ENCODE results near the gene ZBTB7C. TPM values are rescaled to one million over a fixed set of nuclear protein-coding genes. Genes with fewer than 3 reads are reported as not detected.

Gene ZBTB7C
- total RNA-seq, 1 experiment from 2014 or later: 0.35 TPM

GRCh38 chr18:48018851-48019250 is 390.3 kb downstream of the ZBTB7C start:
- no peak for DNase-seq (ENCODE audit: extremely low read depth, low read depth)

GRCh38 chr18:48017635-48018034 is 391.5 kb downstream of the ZBTB7C start:
- DNase-seq (ENCODE audit: extremely low read depth, low read depth): no peak

DNA sequence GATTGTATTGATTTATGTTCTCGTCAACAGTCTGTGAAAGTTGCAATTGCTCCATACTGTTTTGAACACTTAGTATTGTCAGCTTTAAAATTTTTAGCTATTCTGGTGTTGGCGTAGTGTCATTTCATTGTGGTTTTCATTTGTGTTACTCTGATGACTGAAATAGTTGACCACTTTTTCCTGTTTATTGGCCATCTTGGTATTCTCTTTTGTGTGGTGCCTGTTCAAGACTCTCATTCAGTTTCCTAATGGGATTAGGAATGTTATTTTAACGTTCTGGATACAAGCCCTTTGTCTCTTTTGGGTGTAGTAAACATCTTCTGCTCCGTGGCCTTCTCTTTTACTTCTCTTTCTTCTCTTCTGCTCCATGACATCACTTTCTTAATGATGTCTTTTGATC is 396.0 kb downstream of the ZBTB7C start:
- no peak for DNase-seq (ENCODE audit: extremely low read depth, low read depth)

DNA sequence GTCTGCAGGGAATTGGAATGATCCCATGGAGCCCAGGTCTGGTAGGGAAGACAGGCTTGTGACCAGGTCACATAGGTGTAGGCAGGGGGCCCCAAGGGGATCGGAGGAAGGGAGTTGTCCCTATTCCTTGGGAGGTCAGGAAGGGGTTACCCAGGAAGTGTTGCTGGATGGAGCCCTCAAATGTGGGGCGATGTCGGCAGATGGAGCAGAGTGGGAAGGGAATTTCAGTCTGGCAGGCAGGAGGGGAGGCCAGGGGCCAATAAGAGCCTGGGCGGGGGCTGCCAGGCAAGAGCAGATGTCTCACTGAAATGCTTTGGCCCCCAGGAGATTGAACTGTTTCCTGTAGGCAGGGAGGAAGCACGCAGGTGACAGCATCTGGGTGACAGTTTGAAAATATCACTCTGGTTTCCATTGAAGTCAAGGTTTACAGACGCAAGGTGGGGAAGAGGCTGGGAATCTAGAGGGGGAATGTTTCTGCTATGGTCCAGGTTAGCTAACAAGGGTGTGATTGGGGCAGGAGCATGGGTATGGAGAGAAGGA is 397.2 kb downstream of the ZBTB7C start:
- no peak for DNase-seq (ENCODE audit: extremely low read depth, low read depth)

GRCh38 chr18:48010264-48010663 is 398.9 kb downstream of the ZBTB7C start:
- no peak for DNase-seq (ENCODE audit: extremely low read depth, low read depth)

DNA sequence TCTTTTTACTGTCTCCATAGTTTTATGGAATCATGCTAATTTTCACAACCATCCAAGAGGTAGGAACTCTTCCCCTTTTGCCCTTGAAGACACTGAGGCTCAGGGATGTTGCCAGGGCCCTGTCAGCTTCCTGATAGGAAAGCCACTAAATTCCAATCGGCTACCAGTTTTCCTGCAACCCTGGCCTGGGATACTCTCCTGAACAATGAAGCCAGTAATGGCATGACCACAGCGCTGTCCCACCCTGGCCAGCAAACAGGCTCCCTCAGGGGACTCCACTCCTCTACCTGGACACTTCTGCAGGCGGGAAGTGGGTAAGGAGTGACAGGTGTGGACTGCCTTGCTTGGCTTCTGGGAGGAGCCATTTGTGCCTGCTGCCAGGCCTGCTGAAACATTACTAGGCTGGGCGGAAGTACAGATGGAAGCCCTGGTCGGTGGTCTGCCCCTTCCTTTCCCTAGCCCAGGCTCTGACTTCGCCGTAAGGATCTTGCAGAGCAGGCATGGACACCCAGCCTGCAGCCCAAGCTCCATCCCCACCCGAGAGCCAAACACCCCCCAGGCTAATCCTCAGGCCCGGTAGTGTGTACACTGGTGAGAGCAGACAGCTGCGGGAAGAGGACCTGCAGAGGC is 400.0 kb downstream of the ZBTB7C start:
- no peak for DNase-seq (ENCODE audit: extremely low read depth, low read depth)

- DNase-seq (ENCODE audit: extremely low read depth, low read depth): peak; percentile 69
These were observed 401.1 kb downstream of the ZBTB7C start for GRCh38 chr18:48007955-48008701.

DNA sequence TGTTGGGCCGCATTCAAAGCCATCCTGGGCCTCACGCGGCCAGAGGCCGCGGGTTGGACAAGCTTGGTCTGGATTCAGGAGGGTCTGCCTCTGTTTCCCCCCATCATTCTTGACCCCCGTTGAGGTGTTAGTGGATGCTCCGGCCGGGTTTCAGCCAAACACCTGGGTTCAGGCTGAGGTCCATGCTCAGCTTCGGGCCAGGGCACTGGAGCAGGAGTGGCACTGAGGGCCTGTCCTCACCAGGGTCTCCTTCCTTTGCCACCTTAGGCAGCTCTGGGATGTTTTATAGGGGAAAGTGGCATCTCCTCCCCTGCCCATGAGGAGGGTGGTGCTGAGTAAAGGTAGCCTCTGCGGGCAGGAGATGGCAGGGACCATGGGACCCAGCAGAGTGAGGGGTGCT is 401.8 kb downstream of the ZBTB7C start:
- DNase-seq (ENCODE audit: extremely low read depth, low read depth): no peak

- no peak for DNase-seq (ENCODE audit: extremely low read depth, low read depth)
These were observed 402.6 kb downstream of the ZBTB7C start for GRCh38 chr18:48006415-48007175.

GRCh38 chr18:48004577-48004976 is 404.6 kb downstream of the ZBTB7C start:
- DNase-seq (ENCODE audit: extremely low read depth, low read depth): peak; percentile 71

DNA sequence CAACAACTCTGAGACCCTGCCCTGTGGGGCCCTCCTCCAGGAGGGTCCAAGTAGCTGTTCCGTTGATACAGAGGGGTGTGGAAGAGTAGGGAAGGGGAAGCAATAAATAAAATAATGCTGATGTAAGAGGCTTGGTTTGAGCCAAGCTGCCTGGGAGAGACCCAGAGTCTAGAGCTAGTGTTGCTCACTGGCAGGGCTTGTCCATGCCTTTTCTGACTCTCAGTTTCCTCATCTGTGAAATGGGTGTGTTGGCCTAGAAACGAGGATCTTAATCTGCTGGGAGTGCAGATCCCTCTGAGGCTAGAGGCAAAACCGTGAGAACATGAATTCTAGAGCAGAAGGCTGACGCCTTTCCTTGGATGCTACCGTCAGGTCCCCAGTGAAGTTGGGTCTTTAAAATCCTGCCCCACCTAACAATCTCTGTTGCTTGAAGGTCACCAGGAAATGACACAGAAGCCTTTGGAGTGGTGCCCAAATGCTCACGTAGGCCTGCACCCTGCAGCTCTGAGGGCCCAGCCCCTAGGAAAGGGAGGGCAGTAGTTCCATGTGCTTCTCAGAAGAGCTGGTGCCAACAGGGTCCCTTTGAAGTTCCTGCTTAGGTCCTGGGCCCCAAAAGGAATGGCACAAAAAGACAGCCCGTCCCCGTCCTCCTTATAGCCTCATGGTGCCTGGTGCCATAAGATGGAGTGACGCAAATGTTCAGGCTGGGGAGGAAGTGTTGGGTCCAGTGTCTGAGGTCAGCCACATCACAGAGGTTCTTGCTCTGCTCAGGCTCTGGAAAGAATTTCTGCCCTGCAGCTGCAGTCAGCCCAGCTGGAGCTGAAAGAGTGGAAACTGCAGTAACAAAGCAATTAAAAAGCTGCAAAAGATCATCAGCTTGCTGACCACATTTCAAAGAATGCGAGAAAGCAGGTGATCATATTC is 405.5 kb downstream of the ZBTB7C start:
- DNase-seq (ENCODE audit: extremely low read depth, low read depth): peak; percentile 98

DNA sequence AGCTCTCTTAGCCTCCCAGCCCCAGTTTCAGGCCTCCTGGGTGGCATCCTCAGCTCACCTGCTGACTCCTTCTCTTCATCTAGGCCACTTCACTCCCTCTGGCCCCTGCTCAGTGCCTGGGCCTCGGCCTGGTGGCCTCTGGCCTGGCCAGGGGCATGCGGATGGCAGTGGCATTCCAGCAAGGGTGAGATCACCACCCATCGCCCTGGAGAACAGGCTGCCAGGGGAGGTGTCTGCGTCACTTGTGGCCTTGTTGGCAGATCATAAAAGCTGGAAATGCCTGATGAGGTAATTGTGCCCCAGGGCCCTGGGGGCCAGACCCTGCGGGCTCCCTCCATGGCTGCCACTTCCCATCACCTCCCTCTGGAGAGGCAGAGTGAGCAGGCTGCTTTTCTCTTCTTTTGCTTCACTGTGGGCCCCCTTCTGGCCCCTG is 406.2 kb downstream of the ZBTB7C start:
- DNase-seq (ENCODE audit: extremely low read depth, low read depth): peak; percentile 98

DNA sequence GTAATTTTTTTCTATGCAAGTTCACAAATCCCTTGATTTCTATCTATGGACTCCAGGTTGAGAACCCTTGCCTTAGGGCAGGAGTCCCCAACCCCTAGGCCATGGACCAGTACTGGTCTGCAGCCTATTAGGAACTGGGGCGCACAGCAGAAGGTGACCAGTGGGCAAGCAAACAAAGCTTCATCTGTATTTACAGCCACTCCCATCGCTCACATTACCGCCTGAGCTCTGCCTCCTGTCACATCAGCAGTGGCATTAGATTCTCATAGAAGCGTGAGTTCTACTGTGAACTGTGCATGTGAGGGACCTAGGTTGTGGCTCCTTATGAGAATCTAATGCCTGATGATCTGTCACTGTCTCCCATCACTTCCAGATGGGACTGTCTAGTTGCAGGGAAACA is 408.5 kb downstream of the ZBTB7C start:
- DNase-seq (ENCODE audit: extremely low read depth, low read depth): no peak

GRCh38 chr18:47999801-48000248 is 409.4 kb downstream of the ZBTB7C start:
- DNase-seq (ENCODE audit: extremely low read depth, low read depth): no peak

DNA sequence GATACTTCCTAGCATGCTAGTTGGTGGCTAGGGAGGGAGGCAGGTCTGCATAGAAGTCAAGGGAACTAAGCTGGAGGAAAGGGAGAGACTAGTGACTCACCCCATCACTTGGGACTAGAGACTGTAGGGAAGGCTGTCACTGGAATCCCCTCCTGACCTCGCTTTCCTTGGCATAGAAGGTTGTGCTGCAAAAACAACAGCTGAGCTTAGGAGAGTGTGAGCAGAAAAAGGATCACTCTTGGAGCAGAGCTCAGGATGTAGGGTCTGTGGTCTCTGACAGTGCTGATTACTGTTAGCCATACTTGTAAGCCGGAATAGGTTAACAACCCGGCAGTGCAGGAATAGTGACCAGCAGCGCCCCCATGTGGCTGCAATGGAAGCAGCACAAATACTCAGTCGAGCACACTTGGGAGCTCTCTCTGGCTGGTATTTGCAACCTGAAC is 411.8 kb downstream of the ZBTB7C start:
- DNase-seq (ENCODE audit: extremely low read depth, low read depth): no peak

GRCh38 chr18:47996091-47996541 is 413.1 kb downstream of the ZBTB7C start:
- no peak for DNase-seq (ENCODE audit: extremely low read depth, low read depth)

GRCh38 chr18:47995654-47996053 is 413.5 kb downstream of the ZBTB7C start:
- DNase-seq (ENCODE audit: extremely low read depth, low read depth): no peak

DNA sequence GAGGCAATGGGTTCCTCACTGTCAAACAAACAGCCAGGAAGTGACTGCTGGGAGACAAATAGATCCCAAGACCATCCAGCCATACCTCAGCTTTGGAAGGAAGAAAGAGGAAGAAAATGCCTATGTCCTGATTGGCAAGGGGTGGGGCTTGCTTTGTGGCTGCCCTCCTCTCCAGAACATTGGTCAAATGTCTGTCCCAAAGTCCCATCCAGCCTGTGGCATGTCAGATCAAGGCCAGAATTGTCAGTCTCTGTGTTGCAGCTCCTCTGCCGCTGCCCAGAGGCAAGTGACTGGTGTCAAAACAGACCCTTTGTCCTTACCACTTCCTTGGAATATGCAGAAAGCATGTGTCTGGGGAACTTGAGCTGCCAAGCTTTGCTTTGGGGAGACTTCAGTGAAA is 415.8 kb downstream of the ZBTB7C start:
- no peak for DNase-seq (ENCODE audit: extremely low read depth, low read depth)

DNA sequence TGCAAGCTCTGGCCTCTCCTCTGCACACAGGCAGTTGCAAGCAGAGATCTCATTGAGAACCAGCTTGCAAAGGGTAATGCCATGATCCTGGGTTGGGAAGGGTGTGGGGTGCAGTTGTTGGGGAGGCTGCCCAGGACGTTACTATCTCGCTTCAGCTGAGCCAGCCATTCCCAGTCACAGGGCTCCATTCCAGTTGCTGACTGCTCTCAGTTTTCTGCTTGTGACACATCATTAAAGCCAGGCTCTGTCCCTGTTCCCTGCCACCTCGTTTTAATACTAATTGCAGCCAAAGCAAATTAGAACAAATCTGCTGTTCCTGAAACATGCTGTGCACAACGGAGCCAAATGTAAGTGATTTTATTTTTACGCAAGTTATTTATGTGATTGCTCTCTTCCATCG is 416.2 kb downstream of the ZBTB7C start:
- DNase-seq (ENCODE audit: extremely low read depth, low read depth): no peak

DNA sequence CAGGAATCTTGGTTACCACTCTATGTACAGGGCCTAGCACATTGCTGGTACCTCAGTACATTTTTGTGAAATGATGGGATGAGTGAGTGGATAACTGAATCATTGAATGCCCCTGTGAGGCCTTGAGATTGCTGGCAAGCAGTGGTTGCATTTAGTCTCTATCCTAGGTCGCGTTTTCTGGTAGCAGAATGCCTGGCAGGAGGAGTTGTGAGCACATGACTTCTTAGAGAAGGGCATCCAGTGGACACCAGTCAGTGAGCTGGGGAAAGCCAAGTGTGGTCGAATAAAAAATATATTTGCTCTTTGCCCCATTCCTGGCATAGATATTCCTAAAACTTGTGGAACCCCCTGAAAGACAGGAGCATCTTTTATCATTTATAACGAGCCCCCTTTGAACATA is 416.9 kb downstream of the ZBTB7C start:
- no peak for DNase-seq (ENCODE audit: extremely low read depth, low read depth)

Measured in NCI-H460 (cell line).